Thymus (tissue), 11 donors: ENCODE data around the gene MEDAG. TPM values are rescaled to one million over a fixed set of nuclear protein-coding genes. Genes with fewer than 3 reads are reported as not detected.

Experiments
- DNase-seq, 9 donors: peaks; one replicate each; pipeline ENCODE4 v3.0.0-alpha.2; 2013; ENCODE audit warnings: low spot score in 9 of 9, low read depth in 6 of 9, missing footprints in 1 of 9
- H3K27ac ChIP-seq, 2 donors: one replicate each; pipeline ENCODE4 v1.5.1; 2013; ENCODE audit warnings: control low read depth in 1 of 2, low read depth in 1 of 2, low read length in 1 of 2, mild to moderate bottlenecking in 1 of 2, moderate library complexity in 1 of 2
- H3K27me3 ChIP-seq, 2 donors: one replicate each; pipeline ENCODE4 v1.5.1; 2013; ENCODE audit warnings: low read length in 1 of 2; ENCODE audit not compliant: control insufficient read depth in 2 of 2, insufficient read depth in 1 of 2
- H3K36me3 ChIP-seq, 2 donors: one replicate each; pipeline ENCODE4 v1.5.1; 2013; ENCODE audit warnings: low read length in 1 of 2, mild to moderate bottlenecking in 1 of 2, moderate library complexity in 1 of 2; ENCODE audit not compliant: control insufficient read depth in 2 of 2, insufficient read depth in 2 of 2
- H3K4me1 ChIP-seq, 2 donors: one replicate each; pipeline ENCODE4 v1.5.1; 2013; ENCODE audit warnings: low read length in 2 of 2; ENCODE audit not compliant: control insufficient read depth in 2 of 2, insufficient read depth in 2 of 2
- H3K4me3 ChIP-seq, 2 donors: one replicate each; pipeline ENCODE4 v1.5.1; 2013; ENCODE audit warnings: low read length in 2 of 2, control low read depth in 1 of 2, mild to moderate bottlenecking in 1 of 2
- H3K9me3 ChIP-seq, 2 donors: one replicate each; pipeline ENCODE4 v1.5.1; 2013; ENCODE audit warnings: low read length in 1 of 2, mild to moderate bottlenecking in 1 of 2; ENCODE audit not compliant: control insufficient read depth in 2 of 2, insufficient read depth in 1 of 2
- WGBS: extraction: QIAGEN DNeasy Blood & Tissue Kit; methylation state at CpG from one replicate; pipeline ENCODE4 v1.1.7; 2013; 5-methylcytosine and 5-hydroxymethylcytosine counted together
- polyA plus RNA-seq: library from polyadenylated mRNA; stranded (reverse); fragments of 200-250 nt; gene quantifications from one replicate; pipeline ENCODE4 v1.2.3, GENCODE V29; 2013
- total RNA-seq: library from RNA; stranded (reverse); fragments of 120-200 nt; gene quantifications from one replicate; pipeline ENCODE4 v1.2.4, GENCODE V29; 2013
- donor health status: healthy.

Gene MEDAG
- total and polyA plus RNA-seq, 2 donors, result 0.76 to 18.7 TPM

- Histone ChIP-seq H3K27ac (peak overlapping the region in 1 of 2 donors; percentile 70), H3K4me1 (peaks cover 0 to 12% of the 10 kb centered on the region in 2 donors), H3K9me3 (no peaks in the 10 kb centered on the region), H3K36me3 (no peaks in the 10 kb centered on the region), H3K27me3 (peaks cover 0 to 33% of the 10 kb centered on the region in 2 donors), H3K4me3 (no peak overlapping the region)
- DNase-seq, result no peak
- 88% methylated on average over 5 of the region's 5 CpGs for WGBS
These were observed 41.5 kb upstream of the MEDAG start for GRCh38 chr13:30864433-30865122.

- DNase-seq, result peak; percentile 19 to 64 (median 26)
- Histone ChIP-seq H3K4me3 (no peak overlapping the region), H3K36me3 (no peaks in the 10 kb centered on the region), H3K4me1 (peaks cover 0 to 12% of the 10 kb centered on the region in 2 donors), H3K27me3 (peaks cover 0 to 33% of the 10 kb centered on the region in 2 donors), H3K27ac (peak overlapping the region; percentile 15 to 70), H3K9me3 (no peaks in the 10 kb centered on the region)
- WGBS, result 52% methylated on average over 17 of the region's 17 CpGs
These were observed 40.7 kb upstream of the MEDAG start for GRCh38 chr13:30865123-30866049.

- Histone ChIP-seq H3K4me1 (peaks cover 0 to 12% of the 10 kb centered on the region in 2 donors), H3K36me3 (no peaks in the 10 kb centered on the region), H3K9me3 (no peaks in the 10 kb centered on the region), H3K27me3 (peaks cover 0 to 33% of the 10 kb centered on the region in 2 donors), H3K4me3 (no peak overlapping the region), H3K27ac (no peak overlapping the region)
- 78% methylated on average over 4 of the region's 4 CpGs for WGBS
- no peak for DNase-seq
These were observed 39.4 kb upstream of the MEDAG start for GRCh38 chr13:30866677-30867076.

- Histone ChIP-seq H3K36me3 (no peaks in the 10 kb centered on the region), H3K9me3 (no peaks in the 10 kb centered on the region), H3K4me1 (peaks cover 0 to 12% of the 10 kb centered on the region in 2 donors), H3K27ac (no peak overlapping the region), H3K27me3 (peaks cover 0 to 32% of the 10 kb centered on the region in 2 donors), H3K4me3 (no peak overlapping the region)
- DNase-seq, result no peak
- whole genome bisulfite sequencing, result 92% methylated on average over 3 of the region's 3 CpGs
These were observed 38.9 kb upstream of the MEDAG start for GRCh38 chr13:30867089-30867669.

GRCh38 chr13:30868799-30869470, 37.1 kb upstream of the MEDAG start:
- peaks cover 0 to 20% of the 10 kb centered on the region in 2 donors for H3K27me3 ChIP-seq
- H3K4me1 ChIP-seq, result peaks cover 0 to 7% of the 10 kb centered on the region in 2 donors
- H3K36me3 ChIP-seq, result no peaks in the 10 kb centered on the region
- H3K9me3 ChIP-seq, result no peaks in the 10 kb centered on the region
- H3K4me3 ChIP-seq, result no peak overlapping the region
- DNase-seq, result no peak
- no peak overlapping the region for H3K27ac ChIP-seq
- 91% methylated on average over 5 of the region's 5 CpGs for WGBS

- no peaks in the 10 kb centered on the region for H3K36me3 ChIP-seq
- peaks cover 0 to 16% of the 10 kb centered on the region in 2 donors for H3K27me3 ChIP-seq
- DNase-seq, result no peak
- WGBS, result 95% methylated on average over 7 of the region's 7 CpGs
- H3K4me1 ChIP-seq, result peaks cover 0 to 5% of the 10 kb centered on the region in 2 donors
- H3K4me3 ChIP-seq, result no peak overlapping the region
- H3K27ac ChIP-seq, result no peak overlapping the region
- no peaks in the 10 kb centered on the region for H3K9me3 ChIP-seq
These were observed 36.6 kb upstream of the MEDAG start for GRCh38 chr13:30869491-30869890.

GRCh38 chr13:30870049-30870884, 35.8 kb upstream of the MEDAG start:
- Histone ChIP-seq H3K9me3 (no peaks in the 10 kb centered on the region), H3K27ac (peak overlapping the region in 1 of 2 donors; percentile 13), H3K36me3 (no peaks in the 10 kb centered on the region), H3K4me1 (peaks cover 0 to 5% of the 10 kb centered on the region in 2 donors), H3K4me3 (no peak overlapping the region), H3K27me3 (peaks cover 0 to 16% of the 10 kb centered on the region in 2 donors)
- 84% methylated on average over 9 of the region's 9 CpGs for WGBS
- peak in 4 of 9 donors; percentile 5 to 35 (median 14) for DNase-seq

- no peak for DNase-seq
- Histone ChIP-seq H3K9me3 (no peaks in the 10 kb centered on the region), H3K4me3 (no peak overlapping the region), H3K27ac (no peak overlapping the region), H3K4me1 (no peaks in the 10 kb centered on the region), H3K36me3 (no peaks in the 10 kb centered on the region), H3K27me3 (peaks cover 0 to 12% of the 10 kb centered on the region in 2 donors)
- WGBS, result 97% methylated on average over 24 of the region's 24 CpGs
These were observed 35.0 kb upstream of the MEDAG start for GRCh38 chr13:30870916-30871587.
